ENCODE data around the gene OPN1MW3.
"Not testable (repeated sequence)": the region's sequence is repeated elsewhere in the genome, so short reads cannot be mapped to it uniquely, and the experiment has no call there.

Gene OPN1MW3

DNA sequence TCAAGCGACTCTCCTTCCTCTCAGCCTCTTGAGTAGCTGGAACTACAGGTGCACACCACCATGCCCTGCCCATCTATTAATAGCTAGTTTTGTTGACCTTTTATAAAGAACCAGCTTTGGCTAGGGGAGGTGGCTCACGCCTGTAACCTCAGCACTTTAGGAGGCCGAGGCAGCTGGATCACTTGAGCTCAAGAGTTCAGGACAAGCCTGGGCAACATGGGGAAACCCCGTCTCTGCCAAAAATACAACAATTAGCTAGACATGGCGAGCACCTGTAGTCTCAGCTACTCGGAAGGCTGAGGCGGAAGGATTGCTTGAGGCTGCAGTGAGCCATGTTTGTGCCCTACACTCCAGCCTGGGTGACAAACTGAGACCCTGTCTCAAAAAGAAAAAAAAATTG is 40.9 kb downstream of the OPN1MW3 start:
- no peak for FAIRE-seq

DNA sequence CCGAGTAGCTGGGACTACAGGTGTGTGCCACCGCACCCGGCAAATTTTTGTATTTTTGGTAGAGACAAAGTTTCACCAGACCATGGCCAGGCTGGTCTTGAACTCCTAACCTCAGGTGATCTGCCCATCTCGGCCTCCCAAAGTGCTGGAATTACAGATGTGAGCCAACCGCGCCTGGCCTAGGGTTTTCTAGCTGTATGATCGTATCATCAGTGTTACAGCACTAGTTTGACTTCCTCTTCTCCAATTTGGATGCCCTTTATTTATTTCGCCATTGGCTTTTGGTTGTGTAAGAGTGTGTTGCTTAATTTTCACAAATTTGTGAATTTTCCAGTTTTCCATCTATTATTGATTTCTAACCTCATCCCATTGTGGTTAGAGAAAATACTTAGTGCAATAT is 43.4 kb downstream of the OPN1MW3 start:
- FAIRE-seq, result no peak

DNA sequence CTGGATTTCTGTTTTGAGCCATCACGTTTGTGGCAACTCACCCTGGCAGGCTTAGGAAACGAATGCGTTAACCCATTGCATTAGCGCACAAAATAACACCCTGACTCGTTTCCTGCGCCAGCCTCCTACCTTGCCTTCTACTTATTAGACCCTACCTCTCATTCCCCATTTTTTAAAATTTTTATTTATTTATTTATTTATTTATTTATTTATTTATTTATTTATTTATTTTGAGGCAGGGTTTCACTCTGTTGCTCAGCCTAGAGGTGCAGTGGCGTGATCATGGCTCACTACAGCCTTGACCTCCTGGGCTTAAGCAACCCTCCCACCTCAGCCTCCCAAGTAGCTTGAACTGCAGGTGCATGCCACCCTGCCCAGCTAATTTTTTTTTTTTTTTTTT is 45.6 kb downstream of the OPN1MW3 start:
- FAIRE-seq, result not testable (repeated sequence)

DNA sequence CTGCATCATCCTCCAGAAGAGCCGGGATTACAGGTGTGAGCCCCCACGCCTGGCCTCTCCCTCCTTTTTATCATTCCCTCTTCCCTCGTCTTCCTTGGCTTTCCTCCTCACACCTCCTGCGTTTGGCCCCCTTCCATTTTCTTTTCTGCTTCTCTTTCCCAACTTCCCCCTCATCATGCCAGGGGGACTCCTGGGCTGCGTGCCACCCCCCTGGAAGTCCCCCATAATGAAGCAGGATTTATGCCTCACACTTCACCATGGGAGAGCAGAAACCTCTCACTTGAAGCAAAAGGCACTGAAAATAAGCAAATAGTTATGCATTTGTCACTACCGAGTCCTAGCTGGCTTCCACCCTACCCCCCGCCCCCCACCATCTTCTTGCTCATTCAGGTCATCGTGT is 46.1 kb downstream of the OPN1MW3 start:
- no peak for FAIRE-seq

DNA sequence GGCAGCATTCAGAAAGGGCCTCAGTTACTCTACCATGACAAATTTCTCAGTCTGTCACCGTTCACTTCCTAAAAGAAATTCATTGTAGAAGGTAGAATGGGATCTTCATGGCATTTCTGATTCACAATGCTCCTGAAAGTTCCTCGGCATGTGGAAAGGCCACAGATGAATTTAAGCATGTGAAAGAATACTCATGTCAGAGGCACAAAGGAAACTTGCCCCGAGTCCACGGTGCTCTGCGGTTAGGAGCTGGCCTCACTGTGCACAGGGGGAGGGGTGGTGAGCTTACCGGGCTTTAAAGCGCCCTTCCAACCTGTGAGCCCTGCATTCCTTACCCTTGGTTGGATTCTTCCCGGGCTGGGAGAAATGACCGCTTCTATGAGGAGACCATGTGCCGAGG is 47.5 kb downstream of the OPN1MW3 start:
- FAIRE-seq, result no peak

DNA sequence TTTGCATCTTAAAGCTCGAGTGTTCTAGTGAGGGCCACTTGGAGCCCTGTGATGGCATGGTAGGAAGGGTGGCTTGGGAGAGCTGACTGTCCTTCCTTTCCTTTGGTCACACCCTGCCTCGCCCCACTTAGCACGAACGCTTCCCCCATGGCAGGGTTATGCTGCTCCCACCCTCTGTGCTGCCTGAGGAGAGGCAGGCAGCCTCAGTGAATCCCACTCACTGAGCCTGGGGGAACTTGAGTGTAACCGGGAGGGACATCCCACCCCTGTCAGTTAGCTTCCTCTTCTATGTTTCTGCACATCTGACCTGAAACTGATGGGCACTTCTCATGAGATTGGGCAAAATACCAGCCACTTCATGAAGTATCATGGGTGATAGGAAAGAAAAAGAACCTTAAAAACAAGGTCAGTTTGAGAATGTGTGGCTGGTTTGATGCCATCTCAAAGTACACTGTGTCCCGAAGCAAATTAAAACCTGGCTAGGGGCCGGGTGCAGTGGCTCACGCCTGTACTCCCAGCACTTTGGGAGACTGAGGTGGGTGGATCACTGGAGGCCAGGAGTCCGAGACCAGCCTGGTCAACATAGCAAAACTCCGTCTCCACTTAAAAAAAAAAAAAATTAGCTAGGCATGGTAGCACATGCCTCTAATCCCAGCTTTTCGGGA is 48.3 kb downstream of the OPN1MW3 start:
- no peak for FAIRE-seq

DNA sequence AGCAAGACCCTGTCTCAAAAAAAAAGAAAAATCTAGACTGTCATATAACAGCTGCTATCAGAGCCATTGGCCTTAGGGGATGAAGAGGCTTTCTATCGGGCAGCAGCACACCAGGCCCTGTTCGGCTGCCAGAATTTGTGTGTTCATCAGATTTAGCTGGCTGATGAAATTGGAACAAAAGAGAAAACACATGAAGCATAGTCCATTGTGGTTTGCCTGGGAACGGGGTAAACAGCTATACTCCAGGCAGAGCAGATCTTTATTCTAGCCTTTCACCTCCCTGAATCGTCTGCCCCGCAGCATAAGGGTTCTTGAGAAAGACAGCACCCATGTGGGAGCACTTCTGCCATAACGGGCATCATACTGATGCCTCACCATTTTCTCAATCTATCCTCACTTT is 49.8 kb downstream of the OPN1MW3 start:
- no peak for FAIRE-seq

DNA sequence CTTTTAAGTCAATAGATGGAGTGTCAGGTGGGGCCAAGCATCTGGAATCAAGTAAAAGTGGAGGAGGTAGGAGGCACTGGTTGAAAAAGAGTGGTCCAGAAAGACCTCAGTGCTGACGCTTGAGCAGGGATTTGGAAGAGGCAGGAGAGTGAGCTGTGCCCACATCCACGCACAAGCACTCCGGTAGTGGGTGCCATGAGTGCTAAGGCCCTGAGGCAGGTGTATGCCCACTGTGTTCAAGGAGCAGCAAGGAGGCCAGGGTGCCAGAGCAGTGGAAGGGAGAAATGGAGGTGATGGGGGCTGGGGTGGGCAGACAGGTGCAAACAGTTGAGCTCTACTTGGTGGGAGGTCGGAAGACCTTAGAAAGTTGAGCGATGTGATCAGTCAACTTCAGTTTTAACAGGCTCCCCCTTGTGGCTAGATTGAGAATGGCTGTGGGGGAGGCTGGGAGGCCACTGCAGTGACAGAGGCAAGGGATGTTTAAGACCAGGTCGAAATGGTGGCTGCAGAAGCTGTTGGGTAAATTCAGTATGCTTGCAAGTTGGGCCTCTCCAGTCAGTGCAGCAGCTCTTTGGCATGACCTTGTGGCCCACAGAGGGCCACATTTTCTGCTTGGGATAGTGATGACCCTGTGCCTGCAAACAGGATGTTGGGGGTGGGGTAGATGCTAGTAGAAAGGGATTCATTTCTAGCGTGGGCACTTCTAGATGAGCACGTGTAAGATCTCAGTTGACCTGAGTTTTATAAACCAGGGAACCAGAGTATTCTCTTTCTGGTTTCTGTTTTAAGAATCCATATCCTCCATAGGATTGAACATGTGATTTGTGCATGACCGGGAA is 50.9 kb downstream of the OPN1MW3 start:
- FAIRE-seq, result no peak

DNA sequence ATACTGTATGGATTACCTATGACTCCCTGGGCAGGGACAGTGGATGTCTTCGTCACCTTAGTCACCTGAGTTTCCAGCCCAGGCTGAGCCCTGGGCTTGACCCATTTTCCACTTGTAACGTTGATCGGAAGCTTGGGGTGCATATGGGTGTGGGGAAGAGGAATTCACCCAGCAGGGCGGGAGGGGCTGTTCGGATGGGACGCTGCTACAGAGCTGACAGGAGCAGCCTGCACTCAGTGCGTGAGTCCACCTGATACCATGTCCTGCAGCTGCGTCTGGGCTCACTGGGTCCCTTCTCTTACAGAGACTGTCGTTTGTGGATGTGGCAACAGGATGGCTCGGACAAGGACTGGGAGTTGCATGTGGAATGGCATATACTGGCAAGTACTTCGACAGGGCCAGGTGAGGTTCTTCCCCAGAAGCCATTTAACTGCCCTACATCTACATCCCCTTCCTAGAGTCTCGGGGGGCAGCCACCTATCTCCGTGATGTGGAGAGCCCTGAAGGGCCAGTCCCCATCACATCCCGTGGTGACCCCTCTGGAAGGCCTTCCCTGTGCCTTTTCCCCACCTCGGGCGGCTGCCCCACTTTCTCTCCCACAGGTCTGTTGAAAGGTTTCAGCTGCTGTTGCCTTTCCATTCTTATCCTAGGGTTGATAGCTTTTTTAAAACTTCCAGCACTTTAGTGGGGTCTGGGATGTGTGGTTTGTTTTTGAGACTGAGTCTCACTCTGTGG is 51.8 kb downstream of the OPN1MW3 start:
- FAIRE-seq, result no peak

DNA sequence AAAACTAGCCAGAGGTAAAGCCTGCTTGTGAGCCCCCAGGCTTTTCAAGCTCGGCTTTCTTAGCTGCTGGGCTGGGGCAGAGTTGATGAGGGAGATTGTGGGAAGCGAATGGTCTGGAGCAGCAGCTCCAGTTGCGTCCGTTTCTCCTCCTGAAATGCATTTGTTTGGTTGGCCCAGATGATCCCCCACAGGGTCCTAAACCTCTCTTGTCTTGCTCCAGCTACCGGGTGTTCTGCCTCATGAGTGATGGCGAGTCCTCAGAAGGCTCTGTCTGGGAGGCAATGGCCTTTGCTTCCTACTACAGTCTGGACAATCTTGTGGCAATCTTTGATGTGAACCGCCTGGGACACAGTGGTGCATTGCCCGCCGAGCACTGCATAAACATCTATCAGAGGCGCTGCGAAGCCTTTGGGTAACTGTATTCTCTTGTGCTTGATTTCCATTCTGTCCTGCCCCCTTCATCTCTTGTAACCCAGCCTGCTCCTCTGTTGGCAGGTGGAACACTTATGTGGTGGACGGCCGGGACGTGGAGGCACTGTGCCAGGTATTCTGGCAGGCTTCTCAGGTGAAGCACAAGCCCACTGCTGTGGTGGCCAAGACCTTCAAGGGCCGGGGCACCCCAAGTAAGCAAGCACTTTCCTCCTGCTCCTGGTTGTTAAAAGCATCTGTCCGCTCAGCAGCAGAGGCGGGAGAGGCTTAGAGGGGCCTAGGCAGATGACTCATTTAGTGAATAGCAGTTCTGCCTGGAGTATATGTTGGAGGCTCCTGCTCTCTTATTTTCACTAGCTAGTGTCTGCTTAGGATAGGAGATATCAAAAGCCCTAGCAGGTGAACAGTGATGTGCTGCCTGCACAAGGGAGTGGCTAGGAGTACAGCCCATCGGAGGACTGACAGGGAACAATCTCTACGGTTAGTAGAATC is 53.5 kb downstream of the OPN1MW3 start:
- FAIRE-seq, result no peak

DNA sequence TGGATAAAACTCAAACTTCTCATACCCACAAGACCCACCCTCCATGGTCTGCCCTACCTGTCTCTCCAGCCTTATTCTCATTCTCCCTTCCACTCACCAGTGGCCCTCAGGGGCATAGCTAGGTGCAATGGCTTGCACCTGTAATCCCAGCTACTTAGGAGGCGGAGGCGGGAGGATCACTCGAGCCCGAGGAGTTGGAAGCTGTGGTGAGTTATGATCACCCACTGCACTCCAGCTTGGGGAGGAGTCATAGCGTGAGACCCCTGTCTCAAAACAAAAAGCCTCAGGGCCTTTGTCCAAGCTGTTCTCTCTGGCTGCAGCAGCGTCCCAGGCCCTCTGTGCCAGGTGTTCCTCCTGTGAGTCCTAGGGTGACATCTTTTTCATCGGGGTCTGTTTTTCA is 54.7 kb downstream of the OPN1MW3 start:
- FAIRE-seq, result no peak

DNA sequence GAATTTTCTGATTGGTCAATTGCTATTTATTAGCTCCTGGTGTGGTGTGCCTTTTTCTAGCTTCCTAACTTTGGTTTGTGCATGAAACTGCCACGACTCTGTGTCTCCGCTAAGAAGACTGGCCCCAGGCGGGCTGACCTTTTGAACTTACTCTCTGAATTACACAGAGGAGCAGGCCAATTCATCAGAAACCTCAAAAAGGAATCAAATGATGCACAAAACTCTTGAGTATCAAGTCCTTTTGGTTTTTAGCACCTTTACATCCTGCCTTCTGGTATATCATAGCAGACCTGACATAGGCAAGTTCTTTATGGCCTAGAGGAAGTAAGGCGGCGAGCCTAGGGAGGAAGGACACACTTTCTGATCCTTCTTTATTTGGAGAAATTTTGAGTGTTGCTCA is 55.8 kb downstream of the OPN1MW3 start:
- FAIRE-seq, result no peak

DNA sequence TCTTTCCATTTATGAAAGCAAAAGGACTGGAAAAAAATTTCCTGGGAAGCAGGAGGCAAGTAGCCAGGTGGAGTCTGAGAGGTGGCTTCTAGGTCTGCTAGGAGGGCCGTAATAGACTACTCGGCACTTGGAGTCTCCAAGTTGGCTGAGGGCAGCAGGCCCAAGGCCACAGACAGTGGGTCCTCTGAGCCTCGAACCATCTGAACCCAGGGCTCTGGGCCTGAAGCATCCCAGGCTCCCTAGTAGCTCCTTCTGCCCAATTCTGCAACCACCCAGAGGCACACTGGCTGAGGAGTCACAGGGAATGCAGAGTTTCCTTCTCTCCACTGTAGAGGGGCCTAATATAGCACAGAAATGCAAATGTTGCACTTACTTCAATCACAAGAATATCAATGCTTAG is 58.0 kb downstream of the OPN1MW3 start:
- FAIRE-seq, result no peak

DNA sequence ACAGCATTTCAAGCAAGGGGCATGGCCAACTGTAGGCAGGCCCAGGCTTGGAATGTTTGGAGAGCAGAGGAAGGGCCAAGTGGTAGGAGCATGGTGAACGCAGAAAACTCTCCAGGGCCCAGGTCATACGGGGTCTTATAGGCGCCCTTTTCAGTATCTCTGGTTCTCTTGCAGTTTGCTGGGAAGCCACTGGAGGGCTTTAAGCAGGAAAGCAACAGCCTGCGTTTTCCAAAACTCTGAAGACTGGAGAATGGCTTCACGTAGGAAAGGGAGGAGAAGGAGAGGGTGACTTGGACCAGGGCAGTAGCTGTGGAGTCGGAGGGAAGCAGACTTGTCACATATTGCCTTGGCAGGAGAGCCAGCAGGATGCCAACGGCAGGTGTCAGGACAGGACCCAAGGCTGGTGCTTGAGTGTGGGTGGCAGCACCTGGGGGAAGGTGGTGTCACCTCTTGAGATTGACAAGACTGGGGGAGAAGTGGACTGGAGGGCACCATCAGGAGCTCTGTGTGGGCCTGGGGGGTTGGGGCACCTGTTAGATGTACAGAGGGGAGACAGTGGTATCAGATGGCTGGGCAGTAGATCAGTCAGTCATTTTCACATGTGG is 60.1 kb downstream of the OPN1MW3 start:
- FAIRE-seq, result no peak

DNA sequence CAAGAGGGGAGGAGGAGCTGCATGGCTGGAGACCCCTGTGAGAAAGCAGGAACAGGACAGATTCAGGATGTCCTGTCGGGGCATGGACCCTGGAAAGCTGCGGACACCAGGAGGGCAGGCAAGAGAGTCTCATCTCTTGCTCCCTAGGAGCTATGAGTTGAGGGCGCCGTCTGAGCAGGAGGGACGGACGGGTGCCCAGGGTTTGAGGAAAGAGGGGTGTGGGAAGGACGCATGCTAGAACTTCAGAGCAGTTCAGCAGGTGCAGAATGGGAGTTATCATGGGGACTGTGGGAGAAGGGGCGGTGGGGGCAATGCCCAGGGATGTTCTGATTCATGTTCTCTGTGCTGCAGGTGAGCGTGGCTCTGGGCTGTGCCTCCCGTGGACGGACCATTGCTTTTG is 63.0 kb downstream of the OPN1MW3 start:
- no peak for FAIRE-seq
